GM18858 (cell line): ENCODE data around the gene UNC93A.
"Not testable (repeated sequence)": the region's sequence is repeated elsewhere in the genome, so short reads cannot be mapped to it uniquely, and the experiment has no call there.

ENCODE experiments used
- ATAC-seq: cut with Tn5 transposase; IDR thresholded peaks from one replicate; pipeline ENCODE4 v1.9.1; 2021; ENCODE audit not compliant: unreplicated experiment

UNC93A gene

DNA sequence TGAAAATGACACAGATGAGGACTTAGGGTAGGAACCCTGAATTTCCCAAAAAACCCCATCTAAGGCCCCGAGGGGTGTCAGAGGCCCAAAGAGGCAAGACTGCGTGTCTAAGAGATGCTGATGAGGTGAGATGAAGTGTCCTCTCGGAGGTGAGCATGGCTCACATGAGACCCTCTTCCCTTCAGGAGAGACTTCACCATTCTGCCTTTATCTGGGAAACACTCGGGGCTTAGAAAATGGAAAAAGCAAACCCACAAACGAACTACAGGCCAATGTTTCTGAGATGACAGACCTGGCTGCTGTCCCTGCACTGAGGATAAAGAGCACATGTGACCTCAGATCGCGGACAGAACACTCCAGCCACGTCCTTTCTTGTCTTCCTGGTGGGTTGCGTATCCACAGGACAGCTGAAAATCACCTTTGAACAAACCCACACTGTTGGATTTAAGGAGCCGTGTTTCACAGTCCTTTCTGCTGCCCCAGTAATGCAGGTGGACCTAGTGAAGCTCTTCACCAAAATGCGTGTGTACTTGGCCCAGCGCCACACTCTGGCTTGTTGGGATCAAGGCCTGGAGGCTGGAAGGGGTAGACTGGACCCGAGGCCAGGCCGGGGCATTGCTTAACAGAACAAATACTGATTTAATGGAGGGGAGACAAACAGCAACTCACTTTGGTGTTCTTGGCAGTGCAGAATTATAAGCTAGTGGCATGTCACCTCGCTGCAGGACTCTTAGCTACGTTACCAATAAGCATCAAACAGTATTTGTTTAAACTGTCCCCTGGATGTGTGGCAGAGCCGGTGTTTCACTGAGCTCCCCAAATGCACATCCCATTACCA, 18.5 kb downstream of the UNC93A start:
- ATAC-seq: not testable (repeated sequence)

DNA sequence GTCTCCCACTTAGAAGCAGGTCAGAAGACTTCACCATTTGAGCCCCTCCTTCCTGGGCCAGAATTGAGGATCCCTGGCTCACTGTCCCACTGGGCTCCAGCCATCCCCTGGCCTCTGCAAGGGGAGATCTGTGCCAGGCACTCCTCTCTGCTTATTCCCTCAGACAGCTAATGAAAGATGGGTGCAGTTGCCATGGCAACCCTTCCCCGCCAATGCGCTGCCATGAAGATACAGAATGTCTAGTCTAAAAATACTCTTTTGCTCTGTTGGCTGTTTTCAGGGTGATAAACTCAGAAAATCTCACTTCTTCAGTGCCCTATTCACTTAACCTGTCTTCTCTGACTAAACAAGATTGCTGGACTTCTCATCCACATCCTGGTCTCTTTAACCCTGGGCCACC, 20.2 kb downstream of the UNC93A start:
- no peak for ATAC-seq

GRCh38 chr6:167311691-167312090, 20.6 kb downstream of the UNC93A start:
- not testable (repeated sequence) for ATAC-seq

DNA sequence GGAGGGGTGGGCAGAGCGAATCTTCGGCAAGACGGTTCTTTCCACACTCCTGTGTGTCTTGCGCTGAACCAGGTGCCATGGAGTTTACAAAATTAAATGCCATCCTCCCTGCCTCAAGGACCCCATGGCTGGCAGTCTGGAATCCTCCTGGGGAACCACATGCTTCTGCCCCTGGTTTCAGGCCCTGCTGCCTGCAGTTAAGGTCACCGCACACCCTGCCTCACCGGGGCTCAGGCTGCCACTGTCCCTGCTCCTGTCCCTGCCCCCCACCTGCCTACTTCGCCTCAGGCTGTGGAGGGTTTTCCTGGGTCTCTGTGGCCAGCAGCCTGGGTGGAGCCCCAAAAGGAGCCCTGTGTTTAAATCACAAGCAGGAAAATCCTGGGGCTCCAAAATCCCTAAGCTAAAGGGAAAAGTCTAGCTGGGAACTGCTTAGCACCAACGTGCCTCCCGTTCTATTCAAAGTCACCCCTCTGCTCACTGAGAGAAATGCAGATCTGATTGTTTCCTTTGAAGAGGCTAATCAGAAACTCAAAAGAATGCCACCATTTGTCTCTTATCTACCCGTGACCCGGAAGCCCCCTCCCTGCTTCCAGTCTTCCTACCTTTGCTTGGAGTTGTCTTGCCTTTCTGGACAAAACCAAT, 23.2 kb downstream of the UNC93A start:
- no peak for ATAC-seq

DNA sequence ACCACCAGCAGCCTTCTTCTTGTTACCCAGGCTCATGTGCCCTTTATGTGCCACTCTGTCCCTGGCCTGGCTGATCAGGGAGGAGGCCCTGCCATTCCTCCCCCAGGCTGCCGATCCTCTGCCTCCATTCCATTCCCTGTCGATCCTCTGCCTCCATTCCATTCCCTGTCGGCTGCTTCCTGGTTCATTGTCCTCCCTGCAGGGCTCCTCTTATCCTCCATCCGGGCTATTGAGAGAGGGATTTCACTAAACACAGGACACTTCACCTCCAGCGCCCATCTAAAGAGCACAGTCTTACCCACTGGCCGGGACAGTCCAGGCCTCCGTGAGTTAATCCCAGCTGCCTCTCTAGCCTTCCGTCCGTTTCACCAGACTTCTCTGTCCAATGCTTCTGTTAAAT, 26.1 kb downstream of the UNC93A start:
- no peak for ATAC-seq

DNA sequence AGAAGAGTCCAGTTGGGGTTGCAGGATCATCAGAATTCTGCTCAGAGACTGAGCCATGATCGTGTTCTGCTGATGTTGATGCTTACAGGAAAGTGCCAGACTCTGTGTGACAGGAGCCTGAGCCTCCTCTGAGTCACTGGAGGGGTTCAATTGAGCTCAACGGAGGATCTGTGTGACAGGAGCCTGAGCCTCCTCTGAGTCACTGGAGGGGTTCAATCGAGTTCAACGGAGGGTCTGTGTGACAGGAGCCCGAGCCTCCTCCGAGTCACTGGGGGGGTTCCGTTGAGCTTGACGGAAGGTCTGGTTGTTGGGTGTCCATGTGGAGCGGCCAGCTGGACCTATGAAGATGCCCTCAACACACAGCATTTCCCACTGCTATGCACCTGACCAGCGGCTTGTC, 27.2 kb downstream of the UNC93A start:
- ATAC-seq: not testable (repeated sequence)

DNA sequence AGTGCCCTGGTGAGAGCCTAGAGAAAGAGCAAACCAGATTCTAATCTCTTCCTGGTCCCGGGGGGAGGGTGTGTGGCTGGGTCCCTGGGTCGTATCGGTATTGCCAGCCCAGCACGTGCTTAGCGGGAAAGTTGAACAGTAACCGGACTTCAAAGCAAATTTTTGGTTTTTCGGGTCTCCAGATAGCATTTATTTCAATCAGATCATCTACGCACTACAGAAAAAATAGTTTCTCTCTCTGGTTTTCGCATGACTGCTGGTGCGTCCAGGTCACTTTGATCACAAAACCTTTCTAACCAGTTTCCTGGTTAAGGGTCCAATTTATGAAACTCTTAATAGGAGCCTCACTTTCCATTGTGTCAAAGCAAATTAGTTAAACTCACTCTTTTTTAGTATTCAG, 27.7 kb downstream of the UNC93A start:
- not testable (repeated sequence) for ATAC-seq

DNA sequence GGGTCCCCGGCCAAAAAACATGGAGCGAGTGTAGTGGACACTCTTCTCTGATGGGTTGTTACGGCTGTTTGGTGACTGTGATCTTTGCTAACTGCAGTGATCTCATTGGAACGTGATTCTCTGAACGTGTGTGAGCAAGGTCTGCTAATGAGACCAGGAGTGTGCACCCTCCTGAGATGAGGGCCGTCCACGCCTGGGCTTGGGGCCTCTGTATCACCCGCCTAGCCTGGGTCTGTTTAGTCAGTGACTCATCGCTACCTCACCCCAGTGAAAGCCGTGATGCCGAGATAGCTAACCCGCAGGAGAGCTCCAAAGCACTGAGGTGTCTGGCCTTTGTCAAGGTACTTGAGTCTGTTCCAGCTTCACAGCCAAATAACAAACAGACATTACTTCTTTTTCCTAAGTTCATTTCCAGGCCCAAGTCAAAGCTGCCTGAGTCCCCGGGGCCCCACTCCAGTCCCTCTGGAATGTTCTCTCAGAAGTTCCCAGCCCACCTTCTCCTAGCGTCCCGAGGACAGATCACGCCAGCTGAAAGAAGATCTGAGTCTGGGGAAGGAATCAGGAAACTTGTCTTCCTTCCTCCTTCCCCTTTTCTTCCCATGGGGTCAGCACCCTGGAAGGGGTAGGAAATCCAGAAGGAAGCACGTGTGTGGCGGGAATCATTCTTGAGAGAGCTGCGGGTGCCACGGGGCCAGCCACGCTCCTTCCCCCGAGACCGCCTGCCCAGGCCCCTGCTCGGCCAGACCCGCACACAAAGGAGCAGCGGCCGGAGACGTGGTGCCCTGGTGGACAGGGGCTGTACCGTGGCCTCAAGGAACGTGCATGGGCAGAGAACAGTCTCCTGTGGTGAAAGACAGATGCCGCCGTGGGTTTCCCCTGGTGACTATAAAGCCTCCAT, 29.0 kb downstream of the UNC93A start:
- not testable (repeated sequence) for ATAC-seq

DNA sequence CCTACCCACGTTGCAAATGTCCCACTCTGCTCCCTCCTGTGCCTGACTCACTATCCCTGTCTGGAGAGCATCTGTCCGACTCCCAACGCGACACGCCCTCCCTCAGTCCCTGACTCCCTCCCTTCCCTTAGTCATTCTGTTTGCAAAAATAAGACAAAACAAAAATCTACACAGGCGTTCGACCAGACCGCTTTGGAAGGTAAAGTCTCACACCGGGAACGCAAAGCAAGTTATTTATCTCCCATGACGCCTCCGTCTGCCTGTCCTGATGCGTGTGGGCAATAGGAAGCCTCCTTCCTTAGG, 29.6 kb downstream of the UNC93A start:
- ATAC-seq: not testable (repeated sequence)

- ATAC-seq: not testable (repeated sequence)
Observed at GRCh38 chr6:167321185-167321584, 30.1 kb downstream of the UNC93A start.

GRCh38 chr6:167323111-167323510, 32.0 kb downstream of the UNC93A start:
- no peak for ATAC-seq

DNA sequence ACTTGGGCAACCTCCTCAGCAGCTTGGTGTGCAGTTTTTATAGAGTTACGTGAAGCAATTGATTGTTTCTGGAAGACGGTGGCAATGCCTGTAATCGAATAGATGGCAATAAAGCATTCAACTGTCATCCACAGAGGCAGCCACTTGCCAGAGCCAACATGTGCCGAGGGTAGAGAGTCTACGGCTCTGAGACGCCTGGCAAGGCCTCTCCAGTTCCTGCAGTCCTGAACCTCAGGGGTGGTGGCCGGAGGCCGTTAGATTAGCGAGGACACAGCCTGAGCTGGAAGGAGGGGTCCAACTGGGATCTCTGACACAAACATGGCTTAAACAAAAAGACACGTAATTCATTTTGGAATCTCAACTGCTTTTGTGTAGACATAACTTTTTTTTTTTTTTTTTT, 33.0 kb downstream of the UNC93A start:
- no peak for ATAC-seq

DNA sequence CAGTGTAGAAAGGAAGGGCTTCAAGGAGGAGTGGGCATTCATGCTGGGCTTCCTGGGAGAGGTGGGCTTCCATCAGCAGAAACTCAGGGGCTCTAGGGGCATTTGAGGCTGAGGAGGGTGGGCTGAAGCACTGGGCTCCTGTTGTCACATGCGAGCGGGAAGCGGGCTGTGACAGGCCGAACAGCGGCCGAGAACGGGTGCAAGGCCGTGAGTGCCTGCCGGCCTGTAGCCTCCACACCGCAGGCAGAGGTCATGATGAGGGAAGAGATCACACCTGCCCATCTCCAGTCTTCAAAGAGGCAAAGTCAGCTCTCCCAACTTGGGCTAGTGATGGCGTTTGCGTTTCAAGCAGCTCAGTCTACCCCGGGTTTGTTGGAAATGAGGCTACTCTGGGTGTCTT, 34.7 kb downstream of the UNC93A start:
- ATAC-seq: no peak

GRCh38 chr6:167327391-167327790, 36.3 kb downstream of the UNC93A start:
- ATAC-seq: no peak

GRCh38 chr6:167328086-167328485, 37.0 kb downstream of the UNC93A start:
- ATAC-seq: no peak

- ATAC-seq: no peak
Observed at GRCh38 chr6:167329014-167329413, 37.9 kb downstream of the UNC93A start.

- no peak for ATAC-seq
Observed at GRCh38 chr6:167330750-167331149, 39.6 kb downstream of the UNC93A start.

DNA sequence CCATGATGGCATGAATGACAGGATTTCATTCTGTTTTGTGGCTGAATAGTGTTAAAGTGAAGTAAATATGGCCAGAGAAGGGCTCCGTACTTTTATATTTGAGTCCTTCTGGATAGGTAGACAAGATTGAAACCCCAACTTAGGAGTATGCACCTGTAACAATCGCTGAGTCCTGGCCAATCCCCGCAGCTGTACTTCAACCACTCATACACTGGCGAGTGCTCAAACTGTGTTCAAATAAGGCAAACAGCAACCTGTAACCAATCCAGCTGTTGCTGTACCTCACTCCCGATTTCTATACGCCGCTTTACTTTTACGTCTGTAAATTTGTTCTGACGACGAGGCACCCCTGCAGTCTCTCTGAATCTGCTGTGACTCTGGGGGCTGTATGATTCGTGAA, 40.5 kb downstream of the UNC93A start:
- no peak for ATAC-seq

GRCh38 chr6:167336844-167337630, 45.9 kb downstream of the UNC93A start:
- ATAC-seq: no peak

DNA sequence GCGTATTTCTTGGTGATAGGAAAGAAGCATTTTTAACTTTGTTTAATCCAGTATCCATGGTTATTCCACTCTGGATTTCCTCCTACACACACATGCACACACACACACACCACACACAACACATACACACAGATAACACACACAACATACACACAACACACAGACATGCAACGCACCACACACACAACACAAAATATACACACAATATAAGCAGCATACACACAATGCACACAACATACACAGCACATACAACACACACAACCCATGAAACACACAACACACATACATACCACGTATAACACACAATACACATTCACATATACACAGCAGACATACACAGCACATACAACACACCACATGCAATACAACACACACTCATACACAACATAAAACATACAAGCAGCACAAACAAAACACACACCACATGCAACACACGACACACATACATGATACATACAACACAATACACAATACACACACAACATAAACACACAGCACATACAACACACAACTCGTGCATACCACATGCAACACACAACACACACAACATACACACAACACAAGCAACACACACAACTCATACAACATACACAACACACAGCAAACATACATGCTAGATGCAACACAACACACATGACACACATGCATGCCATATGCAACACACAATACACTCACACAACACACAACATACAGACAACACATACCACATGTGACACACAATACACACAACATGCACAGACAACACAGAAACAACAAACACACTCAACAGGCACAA, 46.7 kb downstream of the UNC93A start:
- ATAC-seq: no peak
